ENCODE measurements around the gene LEF1. TPM values are rescaled to one million over a fixed set of nuclear protein-coding genes. Genes with fewer than 3 reads are reported as not detected.

LEF1 gene
- total and polyA plus RNA-seq, 2 of the 8 experiments (the other 6 are each of a cell fraction or from before 2014, with no cell fraction given): 2.6 to 5.2 TPM

- Histone ChIP-seq H4K5ac (ENCODE audit: insufficient read length, low read depth, low read length) (no peak overlapping the region), H2BK20ac (ENCODE audit: low read length) (no peak overlapping the region), H2AK5ac (ENCODE audit: low read depth, low read length) (no peak overlapping the region), H3K4me2 (ENCODE audit: insufficient read depth in 1 of 2, low read depth in 2 of 2, low read length in 2 of 2) (no peak overlapping the region), H3K18ac (ENCODE audit: extremely low read depth, low read length) (no peak overlapping the region), H3K4me3 (ENCODE audit: extremely low read depth in 1 of 4, insufficient read depth in 2 of 4, low read depth in 3 of 4, low read length in 4 of 4) (no peak overlapping the region), H3K14ac (ENCODE audit: insufficient read length) (no peak overlapping the region), H4K20me1 (replicated peaks in 1 of 2; ENCODE audit: control insufficient read depth in 1 of 2, insufficient read depth in 2 of 2, low read length in 2 of 2) (peaks cover 0 to 1% of the 10 kb centered on the region in 2 experiments), H3K23ac (ENCODE audit: insufficient read length) (no peak overlapping the region), H3K23me2 (ENCODE audit: low read depth, low read length) (no peaks in the 10 kb centered on the region), H3K4ac (replicated peaks; ENCODE audit: insufficient read length, low read depth, low read length) (no peak overlapping the region), H4K91ac (replicated peaks; ENCODE audit: insufficient read length, low read length) (no peak overlapping the region), H2BK15ac (ENCODE audit: low read length) (no peak overlapping the region), H2BK120ac (replicated peaks; ENCODE audit: low read depth, low read length) (no peak overlapping the region), H3K27ac (ENCODE audit: low read depth, low read length) (no peak overlapping the region), H3K36me3 (ENCODE audit: control insufficient read depth in 2 of 4, insufficient read depth in 4 of 4, low read length in 3 of 4) (no peaks in the 10 kb centered on the region), H3K4me1 (replicated peaks in 1 of 4; ENCODE audit: control insufficient read depth in 3 of 4, insufficient read depth in 4 of 4, low read length in 3 of 4) (peaks cover 0 to 5% (median 1%) of the 10 kb centered on the region in 4 experiments; a peak in 3 of 7 replicates), H3K9me3 (ENCODE audit: insufficient read depth in 2 of 2, low read depth in 1 of 2, low read length in 1 of 2) (no peaks in the 10 kb centered on the region), H3K27me3 (replicated peaks in 1 of 4; ENCODE audit: control insufficient read depth in 3 of 4, extremely low read depth in 1 of 4, insufficient read depth in 3 of 4, low read length in 3 of 4) (no peaks in the 10 kb centered on the region), H3K56ac (replicated peaks; ENCODE audit: insufficient read length, low read depth, low read length) (no peak overlapping the region), H2AFZ (ENCODE audit: low read length) (no peak overlapping the region), H2BK12ac (ENCODE audit: low read depth, low read length) (no peak overlapping the region), H3K9ac (replicated peaks in 1 of 4; ENCODE audit: extremely low read depth in 1 of 4, low read depth in 3 of 4, low read length in 3 of 4) (no peak overlapping the region), H3K79me2 (ENCODE audit: control insufficient read depth in 1 of 2, insufficient read depth in 2 of 2, low read length in 2 of 2) (no peaks in the 10 kb centered on the region), H4K8ac (ENCODE audit: extremely low read depth, insufficient read depth, low read length) (no peak overlapping the region), H3K79me1 (ENCODE audit: low read depth, low read length) (no peaks in the 10 kb centered on the region), H2BK5ac (ENCODE audit: low read depth, low read length) (no peak overlapping the region)
- CTCF ChIA-PET (ENCODE audit: partially characterized antibody): interaction anchor here (0.8 to 1.1 kb wide), 2 partner anchors 12 to 49 kb away, joined by 3 read pairs; no protein-coding TSS in a partner anchor
- DNase-seq (ENCODE audit: low read depth in 1 of 2, low spot score in 2 of 2): no peak
- no peak for FAIRE-seq
- WGBS, 2 experiments (ENCODE audit: extremely low coverage in 1 of 2, insufficient coverage in 1 of 2, insufficient read length in 1 of 2, insufficient replicate concordance in 2 of 2, low coverage in 1 of 2, low lambda C conversion rate in 2 of 2, missing lambda C conversion rate in 1 of 2): 94% methylated on average over 3 of the region's 3 CpGs; no CpG with 5 or more reads in 1 of the 2 experiments
- POLR2A ChIA-PET (ENCODE audit: partially characterized antibody): no interaction called here
- no peak for TF ChIP-seq KDM5A (IDR thresholded peaks at IDR 0.05; ENCODE audit: low read length)
- TF ChIP-seq FOSL1 (IDR thresholded peaks at IDR 0.05; ENCODE audit: insufficient read depth, low read depth, low read length): no peak
- no peak for TF ChIP-seq EGR1 (IDR thresholded peaks at IDR 0.05; ENCODE audit: borderline replicate concordance, low read depth, low read length)
- no peak for TF ChIP-seq SRF (IDR thresholded peaks at IDR 0.05; ENCODE audit: low read depth, low read length)
- TF ChIP-seq GTF2F1 (IDR thresholded peaks at IDR 0.05; ENCODE audit: borderline replicate concordance, low read depth, low read length): no peak
- no peak for TF ChIP-seq POLR2A (IDR thresholded peaks at IDR 0.05; ENCODE audit: control extremely low read depth in 1 of 2, low read depth in 2 of 2, low read length in 2 of 2)
- no peak for TF ChIP-seq RAD21 (IDR thresholded peaks at IDR 0.05 in 1 of 2, conservative IDR thresholded peaks at IDR 0.05 in 1 of 2; ENCODE audit: low read depth in 2 of 2, low read length in 2 of 2)
- TF ChIP-seq, protein P1, sequence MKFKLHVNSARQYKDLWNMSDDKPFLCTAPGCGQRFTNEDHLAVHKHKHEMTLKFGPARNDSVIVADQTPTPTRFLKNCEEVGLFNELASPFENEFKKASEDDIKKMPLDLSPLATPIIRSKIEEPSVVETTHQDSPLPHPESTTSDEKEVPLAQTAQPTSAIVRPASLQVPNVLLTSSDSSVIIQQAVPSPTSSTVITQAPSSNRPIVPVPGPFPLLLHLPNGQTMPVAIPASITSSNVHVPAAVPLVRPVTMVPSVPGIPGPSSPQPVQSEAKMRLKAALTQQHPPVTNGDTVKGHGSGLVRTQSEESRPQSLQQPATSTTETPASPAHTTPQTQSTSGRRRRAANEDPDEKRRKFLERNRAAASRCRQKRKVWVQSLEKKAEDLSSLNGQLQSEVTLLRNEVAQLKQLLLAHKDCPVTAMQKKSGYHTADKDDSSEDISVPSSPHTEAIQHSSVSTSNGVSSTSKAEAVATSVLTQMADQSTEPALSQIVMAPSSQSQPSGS (IDR thresholded peaks at IDR 0.05; ENCODE audit: low read length): no peak
- TF ChIP-seq RNF2 (IDR thresholded peaks at IDR 0.05; ENCODE audit: borderline replicate concordance, low read depth, low read length, missing control alignments, poor library complexity, severe bottlenecking): no peak
- TF ChIP-seq RFX5 (IDR thresholded peaks at IDR 0.05; ENCODE audit: borderline replicate concordance, low read depth, low read length): no peak
- TF ChIP-seq TAF1 (IDR thresholded peaks at IDR 0.05; ENCODE audit: low read depth, low read length): no peak
- TF ChIP-seq TEAD4 (IDR thresholded peaks at IDR 0.05; ENCODE audit: low read depth, low read length): no peak
- no peak for TF ChIP-seq POLR2AphosphoS5 (IDR thresholded peaks at IDR 0.05; ENCODE audit: low read depth, low read length)
These were observed 62.5 kb downstream of the LEF1 start for GRCh38 chr4:108106186-108106585.

Data from H1 (cell line).